ENCODE results near the gene MARCHF9.

The MARCHF9 gene

GRCh38 chr12:57753756-57754337 lies 1.1 kb upstream of the MARCHF9 start:
- no peak for DNase-seq (ENCODE audit: low read depth)

GRCh38 chr12:57755194-57755453 lies 221 bp downstream of the MARCHF9 start:
- no peak for DNase-seq (ENCODE audit: low read depth)

GRCh38 chr12:57755454-57756372 lies 810 bp downstream of the MARCHF9 start:
- no peak for DNase-seq (ENCODE audit: low read depth)

- DNase-seq (ENCODE audit: low read depth), result peak; percentile 59
These were observed 1.8 kb downstream of the MARCHF9 start for GRCh38 chr12:57756406-57757341.

- no peak for DNase-seq (ENCODE audit: low read depth)
These were observed 2.9 kb downstream of the MARCHF9 start for GRCh38 chr12:57757771-57758170.

GRCh38 chr12:57758552-57759359 lies 3.9 kb downstream of the MARCHF9 start:
- no peak for DNase-seq (ENCODE audit: low read depth)

GRCh38 chr12:57759360-57759980 lies 4.6 kb downstream of the MARCHF9 start:
- no peak for DNase-seq (ENCODE audit: low read depth)

GRCh38 chr12:57760347-57760982 lies 5.6 kb downstream of the MARCHF9 start:
- no peak for DNase-seq (ENCODE audit: low read depth)

GRCh38 chr12:57761391-57761998 lies 6.6 kb downstream of the MARCHF9 start:
- DNase-seq (ENCODE audit: low read depth), result no peak

GRCh38 chr12:57762463-57762862 lies 7.6 kb downstream of the MARCHF9 start:
- no peak for DNase-seq (ENCODE audit: low read depth)

GRCh38 chr12:57763881-57764661 lies 9.2 kb downstream of the MARCHF9 start:
- no peak for DNase-seq (ENCODE audit: low read depth)

- no peak for DNase-seq (ENCODE audit: low read depth)
These were observed 9.7 kb downstream of the MARCHF9 start for GRCh38 chr12:57764662-57765002.

GRCh38 chr12:57765003-57765697 lies 10.2 kb downstream of the MARCHF9 start:
- DNase-seq (ENCODE audit: low read depth), result peak; percentile 48

- no peak for DNase-seq (ENCODE audit: low read depth)
These were observed 11.0 kb downstream of the MARCHF9 start for GRCh38 chr12:57765698-57766463.

- DNase-seq (ENCODE audit: low read depth), result no peak
These were observed 11.8 kb downstream of the MARCHF9 start, which contains the start of gene CYP27B1 for GRCh38 chr12:57766464-57767304. Gene CYP27B1, minus strand, starts transcription at chr12:57767078. Its CDS starts 37 bp downstream, at chr12:57767041.

GRCh38 chr12:57767305-57767698 lies 12.4 kb downstream of the MARCHF9 start:
- DNase-seq (ENCODE audit: low read depth), result no peak

- no peak for DNase-seq (ENCODE audit: low read depth)
These were observed 13.0 kb downstream of the MARCHF9 start for GRCh38 chr12:57767876-57768275.

Data from activated T-cell treated with anti-CD3 and anti-CD28 coated beads for 1 hour (primary cell).